H9 (cell line): Measurements from ENCODE around the gene LHPP. TPM values are rescaled to one million over a fixed set of nuclear protein-coding genes. Genes with fewer than 3 reads are reported as not detected.

ENCODE experiments used
- DNase-seq: peaks from one replicate; pipeline ENCODE4 v3.0.0-alpha.2; 2017
- H2AFZ ChIP-seq: one replicate; pipeline ENCODE4 v1.6.1; 2013; ENCODE audit warnings: mild to moderate bottlenecking, low read length, control low read depth, moderate library complexity
- H2AK5ac ChIP-seq: 2 replicates; pipeline ENCODE4 v1.6.1; 2013; ENCODE audit warnings: low read length, control low read depth, mixed read lengths; ENCODE audit not compliant: insufficient read length
- H2BK120ac ChIP-seq: one replicate; pipeline ENCODE4 v1.6.1; 2013; ENCODE audit warnings: low read depth, mild to moderate bottlenecking, low read length, control low read depth, inconsistent platforms; ENCODE audit not compliant: poor library complexity, severe bottlenecking
- H2BK12ac ChIP-seq: 2 replicates; pipeline ENCODE4 v1.6.1; 2013; ENCODE audit warnings: low read length, control low read depth, mixed read lengths, low read depth; ENCODE audit not compliant: insufficient read length
- H2BK15ac ChIP-seq: 2 replicates; pipeline ENCODE4 v1.6.1; 2013; ENCODE audit warnings: low read depth, low read length, control low read depth
- H2BK20ac ChIP-seq: one replicate; pipeline ENCODE4 v1.6.1; 2013; ENCODE audit warnings: low read depth, mild to moderate bottlenecking, low read length, control low read depth, inconsistent platforms; ENCODE audit not compliant: poor library complexity, severe bottlenecking
- H2BK5ac ChIP-seq: 2 replicates; pipeline ENCODE4 v1.6.1; 2013; ENCODE audit warnings: low read length, control low read depth, mixed read lengths; ENCODE audit not compliant: insufficient read length
- H3K14ac ChIP-seq: 2 replicates; pipeline ENCODE4 v1.6.1; 2013; ENCODE audit warnings: low read length, control low read depth; ENCODE audit not compliant: insufficient read depth
- H3K18ac ChIP-seq: 2 replicates; pipeline ENCODE4 v1.6.1; 2013; ENCODE audit warnings: low read depth, mild to moderate bottlenecking, mixed read lengths, low read length, control low read depth; ENCODE audit not compliant: insufficient read length
- H3K23ac ChIP-seq: 2 replicates; pipeline ENCODE4 v1.6.1; 2013; ENCODE audit warnings: low read length, control low read depth, mixed read lengths, low read depth; ENCODE audit not compliant: insufficient read length
- H3K23me2 ChIP-seq: 2 replicates; pipeline ENCODE4 v1.6.1; 2013; ENCODE audit warnings: low read depth, mild to moderate bottlenecking, mixed read lengths, low read length, control low read depth; ENCODE audit not compliant: insufficient read length, poor library complexity, severe bottlenecking
- H3K27ac ChIP-seq: 2 replicates; pipeline ENCODE4 v1.5.1; 2013; ENCODE audit warnings: low read length, control low read depth, mixed read lengths, low read depth; ENCODE audit not compliant: insufficient read length
- H3K27me3 ChIP-seq: 2 replicates; pipeline ENCODE4 v1.6.1; 2013; ENCODE audit warnings: low read length, control low read depth, inconsistent platforms; ENCODE audit not compliant: insufficient read depth
- H3K4ac ChIP-seq: 2 replicates; pipeline ENCODE4 v1.6.1; 2013; ENCODE audit warnings: low read depth, mild to moderate bottlenecking, control low read depth, inconsistent platforms, low read length, moderate library complexity
- H3K4me1 ChIP-seq: 2 replicates; pipeline ENCODE4 v1.6.1; 2013; ENCODE audit warnings: low read length, control low read depth, inconsistent platforms; ENCODE audit not compliant: insufficient read depth
- H3K4me2 ChIP-seq: 2 replicates; pipeline ENCODE4 v1.6.1; 2013; ENCODE audit warnings: low read length, control low read depth, mixed read lengths; ENCODE audit not compliant: insufficient read length, insufficient read depth
- H3K56ac ChIP-seq: 2 replicates; pipeline ENCODE4 v1.6.1; 2013; ENCODE audit warnings: low read depth, mild to moderate bottlenecking, mixed read lengths, low read length, control low read depth; ENCODE audit not compliant: insufficient read length
- H3K79me1 ChIP-seq: 2 replicates; pipeline ENCODE4 v1.6.1; 2013; ENCODE audit warnings: low read depth, mild to moderate bottlenecking, moderate library complexity, low read length, control low read depth, inconsistent platforms; ENCODE audit not compliant: insufficient read depth, poor library complexity, severe bottlenecking
- H3K79me2 ChIP-seq: 2 replicates; pipeline ENCODE4 v1.6.1; 2013; ENCODE audit warnings: low read length, control low read depth, inconsistent platforms; ENCODE audit not compliant: insufficient read depth
- H3K9ac ChIP-seq: 2 replicates; pipeline ENCODE4 v1.6.1; 2013; ENCODE audit warnings: low read length, control low read depth, mixed read lengths; ENCODE audit not compliant: insufficient read length; ENCODE audit errors: extremely low read depth
- H3K9me3 ChIP-seq: one replicate; pipeline ENCODE4 v1.6.1; 2013; ENCODE audit warnings: low read depth, low read length, inconsistent platforms; ENCODE audit not compliant: control insufficient read depth
- H3T11ph ChIP-seq: one replicate; pipeline ENCODE4 v1.6.1; 2013; ENCODE audit warnings: mild to moderate bottlenecking, low read length, control low read depth, inconsistent platforms
- H4K20me1 ChIP-seq: one replicate; pipeline ENCODE4 v1.6.1; 2013; ENCODE audit not compliant: control insufficient read depth, insufficient read length, insufficient read depth
- H4K5ac ChIP-seq: 2 replicates; pipeline ENCODE4 v1.6.1; 2013; ENCODE audit warnings: low read depth, mild to moderate bottlenecking, mixed read lengths, low read length, control low read depth; ENCODE audit not compliant: insufficient read length
- H4K8ac ChIP-seq: replicated peaks from 2 replicates; pipeline ENCODE4 v1.6.1; 2013; ENCODE audit warnings: low read length, control low read depth, mixed read lengths, low read depth; ENCODE audit not compliant: insufficient read length
- H4K91ac ChIP-seq: 2 replicates; pipeline ENCODE4 v1.6.1; 2013; ENCODE audit warnings: low read depth, mild to moderate bottlenecking, moderate library complexity, mixed read lengths, low read length, control low read depth; ENCODE audit not compliant: insufficient read length
- H3K27ac Mint-ChIP-seq, 3 experiments: 2 replicates in 2 of 3; 3 replicates in 1 of 3; pipeline ENCODE4 v1.8.0; 2020 to 2021; ENCODE audit warnings: mixed read lengths in 3 of 3, mild to moderate bottlenecking in 1 of 3, moderate library complexity in 1 of 3
- H3K27me3 Mint-ChIP-seq: 2 replicates; pipeline ENCODE4 v1.8.0; 2021; ENCODE audit warnings: low read depth, mild to moderate bottlenecking, moderate library complexity, mixed read lengths
- H3K36me3 Mint-ChIP-seq, 3 experiments: 2 replicates in 2 of 3; 3 replicates in 1 of 3; pipeline ENCODE4 v1.8.0; 2020 to 2021; ENCODE audit warnings: low read depth in 3 of 3, mixed read lengths in 3 of 3; ENCODE audit not compliant: insufficient read depth in 1 of 3
- H3K4me1 Mint-ChIP-seq, 2 experiments: 2 replicates each; pipeline ENCODE4 v1.8.0; 2020; ENCODE audit warnings: mixed read lengths in 2 of 2
- H3K4me3 Mint-ChIP-seq, 2 experiments: 2 replicates in 1 of 2; 3 replicates in 1 of 2; pipeline ENCODE4 v1.8.0; 2020 to 2021; ENCODE audit warnings: mild to moderate bottlenecking in 2 of 2, mixed read lengths in 2 of 2, moderate library complexity in 1 of 2
- H3K9me3 Mint-ChIP-seq, 2 experiments: 2 replicates in 1 of 2; 3 replicates in 1 of 2; pipeline ENCODE4 v1.8.0; 2020; ENCODE audit warnings: mild to moderate bottlenecking in 2 of 2, mixed read lengths in 2 of 2, moderate library complexity in 1 of 2
- CTCF ChIP-seq: fragments of 200-600 bp; sonication (generic); conservative IDR thresholded peaks from 3 replicates; pipeline ENCODE4 v1.8.0; 2021; ENCODE audit warnings: antibody characterized with exemption, mild to moderate bottlenecking
- WGBS: extraction: QIAGEN DNeasy Blood & Tissue Kit; methylation state at CpG from one replicate; pipeline ENCODE4 v1.1.7; 2013; ENCODE audit warnings: missing lambda C conversion rate, low lambda C conversion rate, mixed read lengths; ENCODE audit not compliant: insufficient read length; ENCODE audit errors: extremely low coverage; 5-methylcytosine and 5-hydroxymethylcytosine counted together
- total RNA-seq: library from RNA; stranded (reverse); gene quantifications from 2 replicates; pipeline ENCODE4 v1.2.1, GENCODE V29; 2021

Gene LHPP
- total RNA-seq, 1 experiment from 2014 or later, result 29.6 TPM

GRCh38 chr10:124562425-124563060 is 100.9 kb downstream of the LHPP start:
- no peak overlapping the region for H2BK15ac ChIP-seq
- no peak overlapping the region for H3K4ac ChIP-seq
- no peak overlapping the region for H4K5ac ChIP-seq
- peaks cover 14 to 15% of the 10 kb centered on the region in 2 experiments for H3K4me1 Mint-ChIP-seq
- H3K18ac ChIP-seq, result no peak overlapping the region
- no peak overlapping the region for H2AFZ ChIP-seq
- WGBS, result no CpG with 5 or more reads among the region's 7 CpGs
- no peak overlapping the region for H3K14ac ChIP-seq
- no peaks in the 10 kb centered on the region for H4K20me1 ChIP-seq
- no peaks in the 10 kb centered on the region for H3K79me1 ChIP-seq
- H3T11ph ChIP-seq, result no peak overlapping the region
- H2AK5ac ChIP-seq, result no peak overlapping the region
- H3K4me3 Mint-ChIP-seq, result no peak overlapping the region
- no peak overlapping the region for H2BK120ac ChIP-seq
- H2BK20ac ChIP-seq, result no peak overlapping the region
- H3K4me2 ChIP-seq, result no peak overlapping the region
- H3K9me3 Mint-ChIP-seq, result no peaks in the 10 kb centered on the region; a peak in 1 of 5 replicates
- no peak overlapping the region for H2BK12ac ChIP-seq
- H3K4me1 ChIP-seq, result peaks cover 6% of the 10 kb centered on the region; the same call in 1 of the 2 replicates
- no peaks in the 10 kb centered on the region for H3K23me2 ChIP-seq
- no peak for TF ChIP-seq CTCF
- H3K9me3 ChIP-seq, result no peaks in the 10 kb centered on the region
- no peaks in the 10 kb centered on the region for H3K79me2 ChIP-seq
- H3K27me3 Mint-ChIP-seq, result no peaks in the 10 kb centered on the region; the same call in 1 of the 2 replicates
- no peak overlapping the region for H4K8ac ChIP-seq
- no peak overlapping the region for H3K9ac ChIP-seq
- no peak overlapping the region for H3K27ac ChIP-seq
- no peak overlapping the region for H2BK5ac ChIP-seq
- H4K91ac ChIP-seq, result no peak overlapping the region
- H3K36me3 Mint-ChIP-seq, result peaks cover 0 to 2% (median 0%) of the 10 kb centered on the region in 3 experiments; a peak in 3 of 7 replicates
- no peak overlapping the region for H3K56ac ChIP-seq
- no peaks in the 10 kb centered on the region for H3K27me3 ChIP-seq
- no peak for DNase-seq
- no peak overlapping the region for H3K23ac ChIP-seq
- H3K27ac Mint-ChIP-seq, result no peak overlapping the region
